HepG2 (cell line): ENCODE results near the gene COA5.

Experiments
- CREB1 ChIP-seq, 2 experiments: fragments of 450-650 bp in 1 of 2; IDR thresholded peaks; 2 replicates each; pipeline ENCODE4 v1.6.1; 2016 to 2017; ENCODE audit warnings: control low read depth in 1 of 2, mild to moderate bottlenecking in 1 of 2, missing compliant biosample characterization in 1 of 2, missing genetic modification characterization in 1 of 2
- MIER3 ChIP-seq: IDR thresholded peaks from 2 replicates; pipeline ENCODE4 v1.6.1; 2016; ENCODE audit warnings: missing compliant biosample characterization, borderline replicate concordance
- POLR2A ChIP-seq, 2 experiments: IDR thresholded peaks; 2 replicates each; pipeline ENCODE4 v1.6.1; 2011; ENCODE audit warnings: low read depth in 2 of 2, low read length in 2 of 2, mild to moderate bottlenecking in 1 of 2, moderate library complexity in 1 of 2; ENCODE audit not compliant: insufficient read depth in 1 of 2
- RFX5 ChIP-seq: IDR thresholded peaks from 2 replicates; pipeline ENCODE4 v1.6.1; 2011; ENCODE audit warnings: low read depth, low read length, improper control_type of control experiment
- SIN3A ChIP-seq: IDR thresholded peaks from 2 replicates; pipeline ENCODE4 v1.6.1; 2011; ENCODE audit warnings: low read depth, mild to moderate bottlenecking, control low read depth, low read length, borderline replicate concordance
- TP53 ChIP-seq: sonication (generic); formaldehyde crosslinking; conservative IDR thresholded peaks from 2 replicates; pipeline ENCODE4 v1.4.0; 2020; ENCODE audit warnings: missing genetic modification reagents
- ZNF570 ChIP-seq: sonication (generic); formaldehyde crosslinking; IDR thresholded peaks from 2 replicates; pipeline ENCODE4 v1.4.0; 2020; ENCODE audit warnings: mild to moderate bottlenecking, missing genetic modification reagents, borderline replicate concordance
- ZSCAN12 ChIP-seq: sonication (generic); formaldehyde crosslinking; IDR thresholded peaks from 2 replicates; pipeline ENCODE4 v1.9.0; 2021; ENCODE audit warnings: mild to moderate bottlenecking, missing genetic modification reagents
- TF ChIP-seq, protein P1 (sequence below): sonication (generic); formaldehyde crosslinking; IDR thresholded peaks from 2 replicates; pipeline ENCODE4 v1.4.0; 2020; ENCODE audit warnings: missing genetic modification reagents; ENCODE audit errors: not compliant biosample characterization
- TF ChIP-seq, protein P2 (sequence below): sonication (generic); formaldehyde crosslinking; conservative IDR thresholded peaks from 2 replicates; pipeline ENCODE4 v1.8.0; 2022; ENCODE audit warnings: mild to moderate bottlenecking, moderate library complexity, missing genetic modification reagents
- TF ChIP-seq, protein P3 (sequence below), 2 experiments: fragments of 450-650 bp in 1 of 2; sonication (generic) in 1 of 2; formaldehyde crosslinking in 1 of 2; IDR thresholded peaks; 2 replicates each; pipeline versions ENCODE4 v1.6.1 to v1.8.0; 2016 to 2022; ENCODE audit warnings: antibody characterized with exemption in 1 of 2, mild to moderate bottlenecking in 1 of 2, missing genetic modification reagents in 1 of 2
- TF ChIP-seq, protein P4 (sequence below): sonication (generic); formaldehyde crosslinking; IDR thresholded peaks from 2 replicates; pipeline ENCODE4 v1.4.0; 2020; ENCODE audit warnings: missing genetic modification reagents, mild to moderate bottlenecking, borderline replicate concordance
- TF ChIP-seq, protein P5 (sequence below): sonication (generic); formaldehyde crosslinking; IDR thresholded peaks from 2 replicates; pipeline ENCODE4 v1.5.0; 2020; ENCODE audit warnings: mild to moderate bottlenecking, missing genetic modification reagents, moderate library complexity

DNA sequence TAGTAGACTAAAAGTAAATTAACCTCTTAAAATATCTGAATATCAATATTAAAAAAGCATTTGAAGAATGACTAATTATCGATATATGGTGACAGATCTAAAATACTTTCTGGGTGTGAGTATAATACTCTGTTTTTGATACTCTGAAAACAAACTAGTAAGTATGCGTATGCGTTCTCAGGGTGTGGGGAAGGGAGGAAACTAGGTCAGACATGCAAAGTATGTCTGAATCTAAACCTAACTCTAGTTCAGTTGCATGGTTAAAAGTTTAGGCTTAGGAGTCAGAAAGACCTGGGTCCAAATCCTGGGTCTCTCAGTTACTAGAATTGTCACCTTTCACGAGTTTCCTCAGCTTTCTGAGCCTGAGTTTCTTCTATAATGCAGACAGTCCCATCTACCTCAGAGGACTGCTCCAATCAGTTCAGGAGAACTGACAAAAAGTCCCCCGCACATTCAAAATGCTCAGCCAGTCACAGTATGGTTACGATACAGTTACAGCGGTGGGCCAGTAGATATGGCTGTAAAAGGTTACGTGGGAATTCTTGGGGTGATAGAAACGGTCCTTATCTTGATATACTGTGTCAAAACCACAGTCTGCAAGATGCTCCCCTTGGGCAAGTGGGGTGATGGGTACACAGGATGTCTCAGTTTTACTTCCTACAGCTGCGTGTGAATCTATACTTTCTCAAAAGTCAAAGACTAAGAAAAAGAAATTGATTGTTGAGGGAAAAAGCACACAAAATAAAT, 29.3 kb upstream of the COA5 start:
- TF ChIP-seq TP53 (CRISPR knock-in tag): no peak
- TF ChIP-seq, protein P1, sequence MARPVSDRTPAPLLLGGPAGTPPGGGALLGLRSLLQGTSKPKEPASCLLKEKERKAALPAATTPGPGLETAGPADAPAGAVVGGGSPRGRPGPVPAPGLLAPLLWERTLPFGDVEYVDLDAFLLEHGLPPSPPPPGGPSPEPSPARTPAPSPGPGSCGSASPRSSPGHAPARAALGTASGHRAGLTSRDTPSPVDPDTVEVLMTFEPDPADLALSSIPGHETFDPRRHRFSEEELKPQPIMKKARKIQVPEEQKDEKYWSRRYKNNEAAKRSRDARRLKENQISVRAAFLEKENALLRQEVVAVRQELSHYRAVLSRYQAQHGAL (CRISPR knock-in tag): no peak
- TF ChIP-seq, protein P2, sequence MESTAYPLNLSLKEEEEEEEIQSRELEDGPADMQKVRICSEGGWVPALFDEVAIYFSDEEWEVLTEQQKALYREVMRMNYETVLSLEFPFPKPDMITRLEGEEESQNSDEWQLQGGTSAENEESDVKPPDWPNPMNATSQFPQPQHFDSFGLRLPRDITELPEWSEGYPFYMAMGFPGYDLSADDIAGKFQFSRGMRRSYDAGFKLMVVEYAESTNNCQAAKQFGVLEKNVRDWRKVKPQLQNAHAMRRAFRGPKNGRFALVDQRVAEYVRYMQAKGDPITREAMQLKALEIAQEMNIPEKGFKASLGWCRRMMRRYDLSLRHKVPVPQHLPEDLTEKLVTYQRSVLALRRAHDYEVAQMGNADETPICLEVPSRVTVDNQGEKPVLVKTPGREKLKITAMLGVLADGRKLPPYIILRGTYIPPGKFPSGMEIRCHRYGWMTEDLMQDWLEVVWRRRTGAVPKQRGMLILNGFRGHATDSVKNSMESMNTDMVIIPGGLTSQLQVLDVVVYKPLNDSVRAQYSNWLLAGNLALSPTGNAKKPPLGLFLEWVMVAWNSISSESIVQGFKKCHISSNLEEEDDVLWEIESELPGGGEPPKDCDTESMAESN (CRISPR knock-in tag): no peak
- TF ChIP-seq MIER3 (CRISPR knock-in tag): no peak
- no peak for TF ChIP-seq ZNF570 (CRISPR knock-in tag)
- TF ChIP-seq, protein P3, sequence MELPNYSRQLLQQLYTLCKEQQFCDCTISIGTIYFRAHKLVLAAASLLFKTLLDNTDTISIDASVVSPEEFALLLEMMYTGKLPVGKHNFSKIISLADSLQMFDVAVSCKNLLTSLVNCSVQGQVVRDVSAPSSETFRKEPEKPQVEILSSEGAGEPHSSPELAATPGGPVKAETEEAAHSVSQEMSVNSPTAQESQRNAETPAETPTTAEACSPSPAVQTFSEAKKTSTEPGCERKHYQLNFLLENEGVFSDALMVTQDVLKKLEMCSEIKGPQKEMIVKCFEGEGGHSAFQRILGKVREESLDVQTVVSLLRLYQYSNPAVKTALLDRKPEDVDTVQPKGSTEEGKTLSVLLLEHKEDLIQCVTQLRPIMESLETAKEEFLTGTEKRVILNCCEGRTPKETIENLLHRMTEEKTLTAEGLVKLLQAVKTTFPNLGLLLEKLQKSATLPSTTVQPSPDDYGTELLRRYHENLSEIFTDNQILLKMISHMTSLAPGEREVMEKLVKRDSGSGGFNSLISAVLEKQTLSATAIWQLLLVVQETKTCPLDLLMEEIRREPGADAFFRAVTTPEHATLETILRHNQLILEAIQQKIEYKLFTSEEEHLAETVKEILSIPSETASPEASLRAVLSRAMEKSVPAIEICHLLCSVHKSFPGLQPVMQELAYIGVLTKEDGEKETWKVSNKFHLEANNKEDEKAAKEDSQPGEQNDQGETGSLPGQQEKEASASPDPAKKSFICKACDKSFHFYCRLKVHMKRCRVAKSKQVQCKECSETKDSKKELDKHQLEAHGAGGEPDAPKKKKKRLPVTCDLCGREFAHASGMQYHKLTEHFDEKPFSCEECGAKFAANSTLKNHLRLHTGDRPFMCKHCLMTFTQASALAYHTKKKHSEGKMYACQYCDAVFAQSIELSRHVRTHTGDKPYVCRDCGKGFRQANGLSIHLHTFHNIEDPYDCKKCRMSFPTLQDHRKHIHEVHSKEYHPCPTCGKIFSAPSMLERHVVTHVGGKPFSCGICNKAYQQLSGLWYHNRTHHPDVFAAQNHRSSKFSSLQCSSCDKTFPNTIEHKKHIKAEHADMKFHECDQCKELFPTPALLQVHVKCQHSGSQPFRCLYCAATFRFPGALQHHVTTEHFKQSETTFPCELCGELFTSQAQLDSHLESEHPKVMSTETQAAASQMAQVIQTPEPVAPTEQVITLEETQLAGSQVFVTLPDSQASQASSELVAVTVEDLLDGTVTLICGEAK (IDR thresholded peaks at IDR 0.05): no peak
- TF ChIP-seq, protein P3 (CRISPR knock-in tag; IDR thresholded peaks at IDR 0.05): no peak
- no peak for TF ChIP-seq RFX5
- TF ChIP-seq, protein P4, sequence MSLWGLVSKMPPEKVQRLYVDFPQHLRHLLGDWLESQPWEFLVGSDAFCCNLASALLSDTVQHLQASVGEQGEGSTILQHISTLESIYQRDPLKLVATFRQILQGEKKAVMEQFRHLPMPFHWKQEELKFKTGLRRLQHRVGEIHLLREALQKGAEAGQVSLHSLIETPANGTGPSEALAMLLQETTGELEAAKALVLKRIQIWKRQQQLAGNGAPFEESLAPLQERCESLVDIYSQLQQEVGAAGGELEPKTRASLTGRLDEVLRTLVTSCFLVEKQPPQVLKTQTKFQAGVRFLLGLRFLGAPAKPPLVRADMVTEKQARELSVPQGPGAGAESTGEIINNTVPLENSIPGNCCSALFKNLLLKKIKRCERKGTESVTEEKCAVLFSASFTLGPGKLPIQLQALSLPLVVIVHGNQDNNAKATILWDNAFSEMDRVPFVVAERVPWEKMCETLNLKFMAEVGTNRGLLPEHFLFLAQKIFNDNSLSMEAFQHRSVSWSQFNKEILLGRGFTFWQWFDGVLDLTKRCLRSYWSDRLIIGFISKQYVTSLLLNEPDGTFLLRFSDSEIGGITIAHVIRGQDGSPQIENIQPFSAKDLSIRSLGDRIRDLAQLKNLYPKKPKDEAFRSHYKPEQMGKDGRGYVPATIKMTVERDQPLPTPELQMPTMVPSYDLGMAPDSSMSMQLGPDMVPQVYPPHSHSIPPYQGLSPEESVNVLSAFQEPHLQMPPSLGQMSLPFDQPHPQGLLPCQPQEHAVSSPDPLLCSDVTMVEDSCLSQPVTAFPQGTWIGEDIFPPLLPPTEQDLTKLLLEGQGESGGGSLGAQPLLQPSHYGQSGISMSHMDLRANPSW (CRISPR knock-in tag): no peak
- no peak for TF ChIP-seq POLR2A (IDR thresholded peaks at IDR 0.05; ENCODE audit: insufficient read depth in 1 of 2, low read depth in 2 of 2, low read length in 2 of 2)
- no peak for TF ChIP-seq SIN3A
- no peak for TF ChIP-seq ZSCAN12 (CRISPR knock-in tag)
- TF ChIP-seq, protein P5, sequence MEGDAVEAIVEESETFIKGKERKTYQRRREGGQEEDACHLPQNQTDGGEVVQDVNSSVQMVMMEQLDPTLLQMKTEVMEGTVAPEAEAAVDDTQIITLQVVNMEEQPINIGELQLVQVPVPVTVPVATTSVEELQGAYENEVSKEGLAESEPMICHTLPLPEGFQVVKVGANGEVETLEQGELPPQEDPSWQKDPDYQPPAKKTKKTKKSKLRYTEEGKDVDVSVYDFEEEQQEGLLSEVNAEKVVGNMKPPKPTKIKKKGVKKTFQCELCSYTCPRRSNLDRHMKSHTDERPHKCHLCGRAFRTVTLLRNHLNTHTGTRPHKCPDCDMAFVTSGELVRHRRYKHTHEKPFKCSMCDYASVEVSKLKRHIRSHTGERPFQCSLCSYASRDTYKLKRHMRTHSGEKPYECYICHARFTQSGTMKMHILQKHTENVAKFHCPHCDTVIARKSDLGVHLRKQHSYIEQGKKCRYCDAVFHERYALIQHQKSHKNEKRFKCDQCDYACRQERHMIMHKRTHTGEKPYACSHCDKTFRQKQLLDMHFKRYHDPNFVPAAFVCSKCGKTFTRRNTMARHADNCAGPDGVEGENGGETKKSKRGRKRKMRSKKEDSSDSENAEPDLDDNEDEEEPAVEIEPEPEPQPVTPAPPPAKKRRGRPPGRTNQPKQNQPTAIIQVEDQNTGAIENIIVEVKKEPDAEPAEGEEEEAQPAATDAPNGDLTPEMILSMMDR (CRISPR knock-in tag): no peak
- no peak for TF ChIP-seq CREB1 (IDR thresholded peaks at IDR 0.05)
- TF ChIP-seq CREB1 (CRISPR knock-in tag; IDR thresholded peaks at IDR 0.05): no peak
